ENCODE measurements around the gene SLC41A2.

DNA sequence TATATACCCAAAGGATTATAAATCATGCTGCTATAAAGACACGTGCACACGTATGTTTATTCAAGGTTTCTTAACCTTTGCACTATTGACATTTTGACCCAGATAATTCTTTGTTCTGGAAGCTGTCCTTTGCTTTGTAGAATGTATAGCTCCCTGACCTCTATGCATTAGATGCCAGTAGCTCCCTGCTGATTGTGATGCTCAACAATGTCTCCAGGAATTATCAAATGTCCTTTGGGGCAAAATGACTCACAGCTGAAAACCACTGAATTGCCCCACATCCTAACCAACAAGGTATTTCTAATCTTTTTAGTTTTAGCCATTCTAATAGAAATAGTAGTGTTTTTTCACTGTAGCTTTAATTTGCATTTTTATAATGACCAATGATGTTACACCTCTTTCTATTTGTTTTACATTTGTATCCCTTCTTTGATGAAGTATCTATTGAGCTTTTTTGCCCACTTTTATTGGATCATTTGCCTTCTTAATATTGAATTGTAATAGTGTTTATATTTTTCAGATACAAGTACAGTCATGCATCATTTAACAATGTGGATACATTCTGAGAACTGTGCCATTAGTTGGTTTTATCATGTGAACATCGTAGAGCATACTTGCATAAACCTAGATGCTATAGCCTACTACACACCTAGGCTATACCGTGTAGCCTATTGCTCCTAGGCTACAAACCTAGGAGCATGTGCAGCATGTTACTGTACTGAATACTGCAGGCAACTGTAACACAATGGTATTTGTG, 17.7 kb upstream of the SLC41A2 start:
- TF ChIP-seq ZNF274 (IDR thresholded peaks at IDR 0.05; ENCODE audit: low read depth, low read length), result no peak
- TF ChIP-seq YY1 (IDR thresholded peaks at IDR 0.05; ENCODE audit: insufficient read depth, insufficient read length), result no peak
- TF ChIP-seq SUZ12 (IDR thresholded peaks at IDR 0.05; ENCODE audit: extremely low read depth, insufficient read depth, insufficient read length), result no peak

Data from NT2/D1 (cell line).